ENCODE measurements around the gene CXCL17.
A peak's percentile ranks its signal among the peaks of the same experiment; 100 is the strongest.

GRCh38 chr19:42441049-42441445 lies 1.7 kb downstream of the CXCL17 start:
- TF ChIP-seq POLR2AphosphoS5 (IDR thresholded peaks at IDR 0.05; ENCODE audit: low read depth) (no peak), CTCF (IDR thresholded peaks at IDR 0.05; ENCODE audit: insufficient read depth, low read length) (no peak), REST (IDR thresholded peaks at IDR 0.05; ENCODE audit: insufficient replicate concordance, low read depth) (peak; percentile 10)
